ENCODE results near the gene FAM83C. TPM values are rescaled to one million over a fixed set of nuclear protein-coding genes. Genes with fewer than 3 reads are reported as not detected.
"Not testable (repeated sequence)": the region's sequence is repeated elsewhere in the genome, so short reads cannot be mapped to it uniquely, and the experiment has no call there.

The FAM83C gene
- total RNA-seq, 1 experiment from 2014 or later = not detected

DNA sequence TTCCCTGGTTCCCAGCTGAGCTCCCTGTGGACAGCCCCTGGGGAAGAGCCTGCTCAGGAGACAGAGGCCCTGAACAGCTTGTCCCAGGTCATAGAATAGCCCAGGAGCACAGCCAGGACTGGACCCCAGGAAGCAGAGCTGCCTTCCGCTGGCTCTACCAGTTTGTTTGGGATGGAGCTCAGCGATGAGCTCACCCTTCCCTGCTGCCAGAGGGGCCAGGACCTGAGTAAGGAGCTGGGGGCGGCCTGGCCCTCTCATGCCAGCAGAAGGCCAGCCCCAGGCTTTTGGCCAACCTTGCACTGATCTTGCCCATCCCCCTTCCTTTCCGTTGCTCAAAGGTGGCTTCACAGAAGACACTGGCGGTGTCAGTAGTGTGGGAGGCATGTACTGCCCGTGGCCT is 31.8 kb downstream of the FAM83C start:
- no TSS peak for BruUV-seq (replicated peaks)
- H3K27ac Mint-ChIP-seq (ENCODE audit: unreplicated experiment) = peak overlapping the region; percentile 25
- H3K36me3 Mint-ChIP-seq (ENCODE audit: insufficient read depth, unreplicated experiment) = peaks cover 15% of the 10 kb centered on the region
- DNase-seq = no peak
- CTCF ChIA-PET = interaction anchor here (0.6 to 2.3 kb wide), 3 partner anchors 11 to 140 kb away, joined by 3 to 6 read pairs (median 3); no protein-coding TSS in a partner anchor
- H3K27me3 Mint-ChIP-seq (ENCODE audit: unreplicated experiment) = no peaks in the 10 kb centered on the region
- TF ChIP-seq, protein P1, sequence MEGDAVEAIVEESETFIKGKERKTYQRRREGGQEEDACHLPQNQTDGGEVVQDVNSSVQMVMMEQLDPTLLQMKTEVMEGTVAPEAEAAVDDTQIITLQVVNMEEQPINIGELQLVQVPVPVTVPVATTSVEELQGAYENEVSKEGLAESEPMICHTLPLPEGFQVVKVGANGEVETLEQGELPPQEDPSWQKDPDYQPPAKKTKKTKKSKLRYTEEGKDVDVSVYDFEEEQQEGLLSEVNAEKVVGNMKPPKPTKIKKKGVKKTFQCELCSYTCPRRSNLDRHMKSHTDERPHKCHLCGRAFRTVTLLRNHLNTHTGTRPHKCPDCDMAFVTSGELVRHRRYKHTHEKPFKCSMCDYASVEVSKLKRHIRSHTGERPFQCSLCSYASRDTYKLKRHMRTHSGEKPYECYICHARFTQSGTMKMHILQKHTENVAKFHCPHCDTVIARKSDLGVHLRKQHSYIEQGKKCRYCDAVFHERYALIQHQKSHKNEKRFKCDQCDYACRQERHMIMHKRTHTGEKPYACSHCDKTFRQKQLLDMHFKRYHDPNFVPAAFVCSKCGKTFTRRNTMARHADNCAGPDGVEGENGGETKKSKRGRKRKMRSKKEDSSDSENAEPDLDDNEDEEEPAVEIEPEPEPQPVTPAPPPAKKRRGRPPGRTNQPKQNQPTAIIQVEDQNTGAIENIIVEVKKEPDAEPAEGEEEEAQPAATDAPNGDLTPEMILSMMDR (IDR thresholded peaks at IDR 0.05; ENCODE audit: unreplicated experiment) = no peak
- intact Hi-C loops (cut with micrococcal nuclease; ENCODE audit: unreplicated experiment) = no loop called here
- H3K9me3 Mint-ChIP-seq (ENCODE audit: low read depth, unreplicated experiment) = no peaks in the 10 kb centered on the region
- H3K4me1 Mint-ChIP-seq (ENCODE audit: low read depth, unreplicated experiment) = peaks cover 42% of the 10 kb centered on the region
- no peak overlapping the region for H3K4me3 Mint-ChIP-seq (ENCODE audit: low read depth, unreplicated experiment)

DNA sequence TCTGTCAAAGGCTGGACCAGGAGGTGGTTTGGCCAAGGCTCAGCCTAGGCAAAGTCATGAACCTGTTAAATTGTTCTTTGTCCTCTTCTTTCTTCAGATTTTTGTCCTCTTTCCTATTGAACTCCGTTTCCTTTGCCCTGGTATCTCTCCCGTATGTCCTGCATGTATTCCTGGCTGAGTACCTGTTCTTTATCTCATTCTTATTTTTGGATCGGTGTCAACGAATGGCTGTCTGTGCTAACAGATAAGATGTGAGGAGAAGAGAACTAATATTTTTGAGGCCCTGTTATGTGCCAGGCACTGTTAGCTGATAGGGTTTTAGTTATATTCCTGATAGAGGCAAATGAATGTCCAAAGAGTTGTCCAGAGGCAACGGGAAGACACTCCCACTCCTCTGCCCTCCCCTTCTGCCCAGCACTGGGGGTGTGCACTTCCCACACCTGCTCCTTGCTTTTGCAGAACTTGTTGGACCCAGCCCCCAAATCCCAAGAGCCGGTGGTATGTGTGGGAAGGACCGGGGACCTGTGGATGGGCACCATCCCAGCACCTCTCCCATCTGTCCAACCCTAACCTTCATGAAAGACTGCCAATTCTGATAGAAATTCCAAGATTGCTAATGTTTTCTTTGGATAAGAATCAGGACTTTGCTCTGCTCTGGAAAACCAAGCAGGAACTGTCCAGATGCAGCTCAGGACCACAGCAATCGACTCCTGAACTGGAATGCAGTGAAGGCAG is 34.9 kb downstream of the FAM83C start:
- TF ChIP-seq, protein P1 (IDR thresholded peaks at IDR 0.05; ENCODE audit: unreplicated experiment) = no peak
- no TSS peak for BruUV-seq (replicated peaks)
- H3K9me3 Mint-ChIP-seq (ENCODE audit: low read depth, unreplicated experiment) = no peaks in the 10 kb centered on the region
- CTCF ChIA-PET = interaction anchor here (0.6 kb wide), 1 partner anchor 13 kb away, joined by 4 read pairs; no protein-coding TSS in a partner anchor
- H3K4me1 Mint-ChIP-seq (ENCODE audit: low read depth, unreplicated experiment) = peaks cover 21% of the 10 kb centered on the region
- H3K27ac Mint-ChIP-seq (ENCODE audit: unreplicated experiment) = no peak overlapping the region
- intact Hi-C loops (cut with micrococcal nuclease; ENCODE audit: unreplicated experiment) = no loop called here
- peaks cover 5% of the 10 kb centered on the region for H3K36me3 Mint-ChIP-seq (ENCODE audit: insufficient read depth, unreplicated experiment)
- no peaks in the 10 kb centered on the region for H3K27me3 Mint-ChIP-seq (ENCODE audit: unreplicated experiment)
- H3K4me3 Mint-ChIP-seq (ENCODE audit: low read depth, unreplicated experiment) = no peak overlapping the region
- DNase-seq = no peak

DNA sequence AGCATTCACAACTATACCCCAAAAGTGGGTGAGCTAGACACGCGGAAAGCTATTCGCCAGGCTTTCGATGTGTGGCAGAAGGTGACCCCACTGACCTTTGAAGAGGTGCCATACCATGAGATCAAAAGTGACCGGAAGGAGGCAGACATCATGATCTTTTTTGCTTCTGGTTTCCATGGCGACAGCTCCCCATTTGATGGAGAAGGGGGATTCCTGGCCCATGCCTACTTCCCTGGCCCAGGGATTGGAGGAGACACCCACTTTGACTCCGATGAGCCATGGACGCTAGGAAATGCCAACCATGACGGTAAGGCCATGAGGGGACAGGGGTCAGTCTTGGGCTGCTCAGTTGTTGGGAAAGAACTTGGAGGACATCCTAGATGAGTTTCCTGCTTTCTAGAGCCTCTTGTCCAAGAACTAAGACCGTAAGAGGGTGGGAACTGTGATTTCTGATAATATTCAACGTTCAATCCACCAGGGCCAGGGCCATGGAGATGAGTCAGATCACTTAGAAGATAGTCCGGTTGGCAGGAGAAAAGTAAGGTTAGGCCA is 37.7 kb downstream of the FAM83C start:
- CTCF ChIA-PET = interaction anchor here (0.6 kb wide), 1 partner anchor 271 kb away, joined by 3 read pairs; no protein-coding TSS in a partner anchor
- Mint-ChIP-seq H3K27me3 (ENCODE audit: unreplicated experiment) (no peaks in the 10 kb centered on the region), H3K4me3 (ENCODE audit: low read depth, unreplicated experiment) (no peak overlapping the region), H3K9me3 (ENCODE audit: low read depth, unreplicated experiment) (no peaks in the 10 kb centered on the region), H3K27ac (ENCODE audit: unreplicated experiment) (no peak overlapping the region), H3K4me1 (ENCODE audit: low read depth, unreplicated experiment) (peaks cover 27% of the 10 kb centered on the region), H3K36me3 (ENCODE audit: insufficient read depth, unreplicated experiment) (peaks cover 10% of the 10 kb centered on the region)
- no TSS peak for BruUV-seq (replicated peaks)
- TF ChIP-seq, protein P1 (IDR thresholded peaks at IDR 0.05; ENCODE audit: unreplicated experiment) = no peak
- DNase-seq = no peak
- intact Hi-C loops (cut with micrococcal nuclease; ENCODE audit: unreplicated experiment) = no loop called here

DNA sequence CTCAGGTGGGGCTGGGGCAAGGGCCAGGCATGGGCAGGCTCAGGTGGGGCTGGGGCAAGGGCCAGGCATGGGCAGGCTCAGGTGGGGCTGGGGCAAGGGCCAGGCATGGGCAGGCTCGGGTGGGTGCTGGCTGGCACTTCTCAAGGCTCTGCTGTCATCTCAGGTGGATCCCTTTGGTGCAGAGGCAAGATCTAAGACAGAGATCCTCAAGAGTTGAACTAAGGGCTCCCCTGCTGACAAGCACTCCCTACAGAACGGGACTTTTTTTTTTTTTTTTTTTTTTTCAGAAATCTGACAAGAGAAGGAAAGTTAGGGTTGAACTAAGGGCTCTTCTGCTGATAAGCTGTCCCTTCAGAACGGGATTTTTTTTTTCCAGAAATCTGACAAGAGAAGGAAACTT is 39.2 kb downstream of the FAM83C start:
- CTCF ChIA-PET = interaction anchor here (0.6 to 0.7 kb wide), 4 partner anchors 21 to 1589 kb away, joined by 3 to 5 read pairs (median 4); no protein-coding TSS in a partner anchor
- intact Hi-C loops (cut with micrococcal nuclease; ENCODE audit: unreplicated experiment) = no loop called here

DNA sequence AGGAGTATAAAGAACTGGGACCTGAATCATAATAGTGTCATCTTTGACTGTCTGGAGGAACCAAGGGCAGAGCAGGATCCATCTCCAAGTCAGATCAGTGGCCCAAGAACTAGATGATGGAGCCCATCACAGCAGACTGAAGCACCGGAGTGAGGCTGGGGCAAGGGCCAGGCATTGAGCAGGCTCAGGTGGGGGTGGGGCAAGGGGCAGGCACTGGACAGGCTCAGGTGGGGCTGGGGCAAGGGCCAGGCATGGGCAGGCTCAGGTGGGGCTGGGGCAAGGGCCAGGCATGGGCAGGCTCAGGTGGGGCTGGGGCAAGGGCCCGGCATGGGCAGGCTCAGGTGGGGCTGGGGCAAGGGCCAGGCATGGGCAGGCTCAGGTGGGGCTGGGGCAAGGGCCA is 39.6 kb downstream of the FAM83C start:
- peaks cover 16% of the 10 kb centered on the region for H3K4me1 Mint-ChIP-seq (ENCODE audit: low read depth, unreplicated experiment)
- not testable (repeated sequence) for BruUV-seq (replicated peaks); H3K27ac Mint-ChIP-seq (ENCODE audit: unreplicated experiment)

More for the DNA sequence above, 39.2 kb downstream of the FAM83C start:
- no peak overlapping the region for H3K4me3 Mint-ChIP-seq (ENCODE audit: low read depth, unreplicated experiment)
- TF ChIP-seq, protein P1 (IDR thresholded peaks at IDR 0.05; ENCODE audit: unreplicated experiment) = no peak
- DNase-seq = no peak
- H3K36me3 Mint-ChIP-seq (ENCODE audit: insufficient read depth, unreplicated experiment) = peaks cover 6% of the 10 kb centered on the region
- H3K27me3 Mint-ChIP-seq (ENCODE audit: unreplicated experiment) = no peaks in the 10 kb centered on the region
- no peaks in the 10 kb centered on the region for H3K9me3 Mint-ChIP-seq (ENCODE audit: low read depth, unreplicated experiment)
- no peak overlapping the region for H3K27ac Mint-ChIP-seq (ENCODE audit: unreplicated experiment)
- H3K4me1 Mint-ChIP-seq (ENCODE audit: low read depth, unreplicated experiment) = peaks cover 20% of the 10 kb centered on the region
- no TSS peak for BruUV-seq (replicated peaks)

More for the DNA sequence above, 39.6 kb downstream of the FAM83C start:
- H3K9me3 Mint-ChIP-seq (ENCODE audit: low read depth, unreplicated experiment); DNase-seq; intact Hi-C loops (cut with micrococcal nuclease; ENCODE audit: unreplicated experiment); CTCF ChIA-PET; H3K36me3 Mint-ChIP-seq (ENCODE audit: insufficient read depth, unreplicated experiment); H3K4me3 Mint-ChIP-seq (ENCODE audit: low read depth, unreplicated experiment); H3K27me3 Mint-ChIP-seq (ENCODE audit: unreplicated experiment): not testable (repeated sequence)

All from Calu3 (cell line).